Measurements from ENCODE around the gene CCDC88C.
A peak's percentile ranks its signal among the peaks of the same experiment; 100 is the strongest.
"Not testable (repeated sequence)": the region's sequence is repeated elsewhere in the genome, so short reads cannot be mapped to it uniquely, and the experiment has no call there.

Gene CCDC88C, protein sequence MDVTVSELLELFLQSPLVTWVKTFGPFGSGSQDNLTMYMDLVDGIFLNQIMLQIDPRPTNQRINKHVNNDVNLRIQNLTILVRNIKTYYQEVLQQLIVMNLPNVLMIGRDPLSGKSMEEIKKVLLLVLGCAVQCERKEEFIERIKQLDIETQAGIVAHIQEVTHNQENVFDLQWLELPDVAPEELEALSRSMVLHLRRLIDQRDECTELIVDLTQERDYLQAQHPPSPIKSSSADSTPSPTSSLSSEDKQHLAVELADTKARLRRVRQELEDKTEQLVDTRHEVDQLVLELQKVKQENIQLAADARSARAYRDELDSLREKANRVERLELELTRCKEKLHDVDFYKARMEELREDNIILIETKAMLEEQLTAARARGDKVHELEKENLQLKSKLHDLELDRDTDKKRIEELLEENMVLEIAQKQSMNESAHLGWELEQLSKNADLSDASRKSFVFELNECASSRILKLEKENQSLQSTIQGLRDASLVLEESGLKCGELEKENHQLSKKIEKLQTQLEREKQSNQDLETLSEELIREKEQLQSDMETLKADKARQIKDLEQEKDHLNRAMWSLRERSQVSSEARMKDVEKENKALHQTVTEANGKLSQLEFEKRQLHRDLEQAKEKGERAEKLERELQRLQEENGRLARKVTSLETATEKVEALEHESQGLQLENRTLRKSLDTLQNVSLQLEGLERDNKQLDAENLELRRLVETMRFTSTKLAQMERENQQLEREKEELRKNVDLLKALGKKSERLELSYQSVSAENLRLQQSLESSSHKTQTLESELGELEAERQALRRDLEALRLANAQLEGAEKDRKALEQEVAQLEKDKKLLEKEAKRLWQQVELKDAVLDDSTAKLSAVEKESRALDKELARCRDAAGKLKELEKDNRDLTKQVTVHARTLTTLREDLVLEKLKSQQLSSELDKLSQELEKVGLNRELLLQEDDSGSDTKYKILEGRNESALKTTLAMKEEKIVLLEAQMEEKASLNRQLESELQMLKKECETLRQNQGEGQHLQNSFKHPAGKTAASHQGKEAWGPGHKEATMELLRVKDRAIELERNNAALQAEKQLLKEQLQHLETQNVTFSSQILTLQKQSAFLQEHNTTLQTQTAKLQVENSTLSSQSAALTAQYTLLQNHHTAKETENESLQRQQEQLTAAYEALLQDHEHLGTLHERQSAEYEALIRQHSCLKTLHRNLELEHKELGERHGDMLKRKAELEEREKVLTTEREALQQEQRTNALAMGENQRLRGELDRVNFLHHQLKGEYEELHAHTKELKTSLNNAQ (N-terminal part only)

GRCh38 chr14:91417120-91417982 lies at the start of gene CCDC88C:
Gene CCDC88C (minus strand): TSS chr14:91417820. CDS start chr14:91417690, 130 bp downstream.
- peak; percentile 78 for DNase-seq

DNA sequence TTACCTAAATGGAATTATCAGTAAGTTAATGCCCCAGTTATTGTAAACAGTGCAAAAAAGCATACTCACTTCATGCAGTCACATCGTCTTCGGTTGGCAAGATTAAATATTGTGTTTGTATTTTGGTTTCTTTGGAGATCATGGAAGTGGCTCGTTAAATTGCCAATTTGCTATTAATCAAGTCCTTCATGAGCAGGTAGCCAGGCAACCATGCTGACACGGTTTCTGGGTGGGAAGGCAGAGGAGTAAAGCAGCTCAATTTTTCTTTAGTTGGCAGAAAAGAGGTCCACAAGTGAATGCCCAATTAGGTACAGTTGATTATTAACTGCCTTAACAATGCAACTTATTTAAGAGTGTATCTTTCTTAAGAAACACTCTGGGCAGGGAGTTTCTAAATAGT lies 48.6 kb upstream of the CCDC88C start:
- DNase-seq = no peak

- no peak for DNase-seq
Observed at GRCh38 chr14:91464615-91465205, 47.1 kb upstream of the CCDC88C start.

DNA sequence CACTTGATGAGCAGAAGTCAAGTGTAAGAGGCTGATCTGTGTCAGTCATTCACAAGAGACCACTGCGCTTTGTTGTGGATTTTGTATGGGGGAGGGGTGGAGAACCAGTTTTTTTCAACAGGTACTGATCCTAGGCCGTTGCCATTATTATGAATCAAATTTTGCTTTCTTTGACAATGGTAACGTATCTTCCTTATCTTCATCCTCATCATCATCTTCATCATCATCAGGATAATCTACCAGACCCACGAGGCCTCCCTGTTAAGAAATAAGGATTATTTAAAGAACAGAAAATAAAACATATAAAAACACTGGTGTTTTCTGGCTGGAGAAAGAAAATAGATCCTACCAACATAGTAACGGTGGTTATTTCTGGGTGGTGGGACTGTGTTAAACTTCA lies 41.0 kb upstream of the CCDC88C start:
- no peak for DNase-seq

DNA sequence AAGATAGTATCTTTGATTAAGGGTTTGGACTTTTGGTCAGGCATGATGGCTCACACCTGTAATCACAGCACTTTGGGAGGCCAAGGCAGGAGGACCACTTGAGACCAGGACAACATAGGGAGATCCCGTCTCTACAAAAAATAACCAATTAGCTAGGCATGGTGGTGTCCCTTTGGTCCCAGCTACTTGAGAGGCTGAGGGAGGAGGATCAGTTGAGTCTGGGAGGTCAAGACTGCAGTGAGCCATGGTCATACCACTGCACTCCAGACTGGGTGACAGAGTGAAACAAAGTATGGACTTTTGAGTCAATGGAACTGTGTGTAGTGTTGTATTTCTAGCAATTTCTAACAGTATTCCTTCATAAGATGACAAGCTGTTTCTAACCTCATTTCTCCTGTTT lies 38.7 kb upstream of the CCDC88C start:
- no peak for DNase-seq

DNA sequence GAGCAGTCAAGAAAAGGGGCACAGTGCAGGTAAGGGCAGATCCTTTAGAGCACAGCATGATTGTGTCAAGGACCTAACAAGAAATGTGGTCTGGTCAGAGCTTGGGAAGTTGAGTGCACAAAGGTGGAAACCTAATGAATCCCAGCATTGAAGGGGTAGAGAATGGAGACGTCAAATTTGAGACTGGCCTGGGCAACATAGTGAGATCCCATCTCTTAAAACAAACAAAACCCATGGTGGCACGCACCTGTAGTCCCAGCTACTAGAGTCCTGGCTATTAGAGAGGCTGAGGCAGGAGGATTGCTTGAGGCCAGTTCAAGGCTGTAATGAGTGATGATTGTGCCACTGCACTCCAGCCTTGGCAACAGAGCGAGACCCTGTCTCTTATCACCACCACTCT lies 37.0 kb upstream of the CCDC88C start:
- DNase-seq = no peak

- DNase-seq = no peak
Observed at GRCh38 chr14:91454155-91454554, 36.5 kb upstream of the CCDC88C start.

- DNase-seq = no peak
Observed at GRCh38 chr14:91453744-91454143, 36.1 kb upstream of the CCDC88C start.

- DNase-seq = no peak
Observed at GRCh38 chr14:91444335-91445020, 26.9 kb upstream of the CCDC88C start.

DNA sequence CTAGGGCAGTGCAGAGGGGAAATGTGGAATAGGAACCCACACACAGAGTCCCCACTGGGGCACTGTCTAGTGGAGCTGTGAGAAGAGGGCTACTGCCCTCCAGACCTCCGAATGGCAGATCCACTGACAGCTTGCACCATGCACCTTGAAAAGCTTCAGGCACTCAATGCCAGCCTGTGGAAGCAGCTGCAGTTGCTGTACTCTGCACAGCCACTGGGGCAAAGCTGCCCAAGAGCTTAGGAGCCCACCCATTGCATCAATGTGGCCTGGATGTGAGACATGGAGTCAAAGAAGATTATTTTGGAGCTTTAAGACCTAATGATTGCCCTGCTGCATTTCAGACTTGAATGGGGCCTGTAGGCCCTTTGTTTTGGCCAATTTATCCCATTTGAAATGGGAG lies 21.7 kb upstream of the CCDC88C start:
- no peak for DNase-seq

GRCh38 chr14:91438845-91439244 lies 21.2 kb upstream of the CCDC88C start:
- no peak for DNase-seq

- DNase-seq = not testable (repeated sequence)
Observed at GRCh38 chr14:91436266-91436665, 18.6 kb upstream of the CCDC88C start.

- no peak for DNase-seq
Observed at GRCh38 chr14:91429385-91429784, 11.8 kb upstream of the CCDC88C start.

- DNase-seq = not testable (repeated sequence)
Observed at GRCh38 chr14:91428931-91429330, 11.3 kb upstream of the CCDC88C start.

DNA sequence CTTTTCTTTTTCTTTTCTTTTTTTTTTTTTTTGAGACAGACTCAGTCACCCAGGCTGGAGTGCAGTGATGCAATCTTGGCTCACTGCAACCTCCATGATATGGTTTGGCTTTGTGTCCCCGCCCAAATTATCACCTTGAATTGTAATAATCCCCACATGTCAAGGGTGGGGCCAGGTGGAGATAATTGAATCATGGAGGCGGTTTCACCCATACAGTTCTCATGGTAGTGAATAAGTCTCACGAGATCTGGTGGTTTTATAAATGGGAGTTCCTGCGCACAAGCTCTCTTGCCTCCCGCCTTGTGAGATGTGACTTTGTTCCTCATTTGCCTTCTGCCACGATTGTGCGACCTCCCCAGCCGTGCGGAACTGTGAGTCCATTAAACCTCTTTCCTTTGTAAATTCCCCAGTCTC lies 7.9 kb upstream of the CCDC88C start:
- not testable (repeated sequence) for DNase-seq

DNA sequence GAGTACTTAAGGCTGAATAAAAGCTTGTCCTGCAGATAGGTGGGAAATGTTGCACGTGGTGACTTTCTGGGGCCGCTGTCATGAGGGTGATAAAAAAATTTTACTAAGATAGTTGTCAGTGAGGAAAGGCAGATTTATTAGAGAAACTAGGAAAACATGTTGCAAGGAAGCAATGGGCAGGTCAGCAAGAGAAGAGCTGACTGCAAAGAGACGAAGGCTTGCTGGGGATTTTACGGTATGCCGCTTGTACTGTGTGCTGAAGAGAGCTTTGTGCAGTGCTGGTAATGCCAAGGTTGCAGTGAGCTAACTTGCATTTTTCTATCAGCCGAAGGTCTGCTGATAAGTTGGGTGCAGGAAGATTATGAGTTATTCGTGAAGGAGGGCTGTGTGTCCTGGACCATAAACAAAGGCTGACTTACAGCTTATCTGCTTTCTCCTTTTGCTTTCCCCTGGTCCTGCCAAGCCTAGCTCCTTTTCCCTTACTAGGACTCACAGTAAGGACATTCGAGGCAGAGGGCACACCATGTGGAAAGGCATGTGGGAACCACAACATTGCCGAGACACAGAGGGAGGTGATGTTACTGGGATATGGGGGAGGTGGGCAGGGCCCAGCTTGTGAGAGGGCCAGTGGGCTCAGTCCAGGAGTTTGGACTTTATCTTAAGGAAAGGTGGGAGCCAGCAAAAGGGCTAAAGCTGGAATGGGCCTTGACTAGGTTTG lies 7.4 kb upstream of the CCDC88C start:
- no peak for DNase-seq

GRCh38 chr14:91420686-91421085 lies 3.1 kb upstream of the CCDC88C start:
- DNase-seq = no peak

DNA sequence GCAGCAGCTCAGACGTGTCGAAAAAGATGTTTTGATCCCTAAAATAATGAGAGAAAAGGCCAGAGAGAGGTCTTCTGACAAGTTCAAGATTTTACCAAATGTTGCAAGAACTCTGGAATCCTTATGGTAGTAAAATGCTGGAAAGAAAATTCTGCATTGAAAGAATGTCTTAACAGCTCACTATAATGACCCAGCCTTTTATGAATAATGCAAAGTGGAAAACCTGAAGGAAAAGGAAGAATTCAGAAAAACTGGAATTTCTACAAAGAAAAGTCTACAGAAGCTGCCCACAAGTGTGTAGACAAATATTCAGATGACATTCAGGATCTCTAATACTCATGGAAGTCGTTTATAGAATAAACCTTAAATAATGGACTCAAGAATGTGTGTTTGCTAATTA lies 1.8 kb upstream of the CCDC88C start:
- DNase-seq = no peak

GRCh38 chr14:91419044-91419397 lies 1.4 kb upstream of the CCDC88C start:
- DNase-seq = no peak

- peak; percentile 60 for DNase-seq
Observed at GRCh38 chr14:91418387-91419043, 895 bp upstream of the CCDC88C start.

Measured in NCI-H82 (cell line).